ENCODE data around the gene ASCC1.

DNA sequence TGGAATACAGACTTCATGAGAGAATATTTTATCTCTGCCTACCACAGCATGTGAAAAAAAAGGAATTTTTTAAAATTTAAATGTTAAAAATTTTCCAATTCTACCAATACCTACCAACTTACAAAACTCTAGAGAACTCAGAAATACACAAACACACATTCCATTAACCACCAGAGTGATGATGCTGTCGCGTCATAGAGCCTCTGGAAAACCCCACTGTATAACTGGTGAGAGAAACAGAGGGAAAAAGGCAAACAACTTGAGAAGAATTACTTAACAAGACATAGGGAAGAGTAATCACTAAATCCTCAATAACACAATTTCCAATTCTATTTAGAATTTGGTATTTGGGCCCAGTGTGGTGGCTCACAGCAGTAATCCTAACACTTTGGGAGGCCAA, 121.5 kb downstream of the ASCC1 start:
- no peak for TF ChIP-seq EZH2 (IDR thresholded peaks at IDR 0.05; ENCODE audit: borderline replicate concordance, low read depth, low read length, severe bottlenecking)
- TF ChIP-seq, protein P1, sequence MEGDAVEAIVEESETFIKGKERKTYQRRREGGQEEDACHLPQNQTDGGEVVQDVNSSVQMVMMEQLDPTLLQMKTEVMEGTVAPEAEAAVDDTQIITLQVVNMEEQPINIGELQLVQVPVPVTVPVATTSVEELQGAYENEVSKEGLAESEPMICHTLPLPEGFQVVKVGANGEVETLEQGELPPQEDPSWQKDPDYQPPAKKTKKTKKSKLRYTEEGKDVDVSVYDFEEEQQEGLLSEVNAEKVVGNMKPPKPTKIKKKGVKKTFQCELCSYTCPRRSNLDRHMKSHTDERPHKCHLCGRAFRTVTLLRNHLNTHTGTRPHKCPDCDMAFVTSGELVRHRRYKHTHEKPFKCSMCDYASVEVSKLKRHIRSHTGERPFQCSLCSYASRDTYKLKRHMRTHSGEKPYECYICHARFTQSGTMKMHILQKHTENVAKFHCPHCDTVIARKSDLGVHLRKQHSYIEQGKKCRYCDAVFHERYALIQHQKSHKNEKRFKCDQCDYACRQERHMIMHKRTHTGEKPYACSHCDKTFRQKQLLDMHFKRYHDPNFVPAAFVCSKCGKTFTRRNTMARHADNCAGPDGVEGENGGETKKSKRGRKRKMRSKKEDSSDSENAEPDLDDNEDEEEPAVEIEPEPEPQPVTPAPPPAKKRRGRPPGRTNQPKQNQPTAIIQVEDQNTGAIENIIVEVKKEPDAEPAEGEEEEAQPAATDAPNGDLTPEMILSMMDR (IDR thresholded peaks at IDR 0.05; ENCODE audit: borderline replicate concordance, extremely low read depth, low read length, poor library complexity, severe bottlenecking): no peak

All from DND-41 (cell line).